ENCODE data around the gene PSMF1.

Gene PSMF1

GRCh38 chr20:1191299-1191698 is 72.9 kb downstream of the PSMF1 start:
- TF ChIP-seq EZH2 (optimal IDR thresholded peaks at IDR 0.05; ENCODE audit: low read depth, low read length) (no peak), EZH2phosphoT487 (IDR thresholded peaks at IDR 0.05; ENCODE audit: low read length) (no peak), CTCF (IDR thresholded peaks at IDR 0.05; ENCODE audit: low read length) (no peak)
- Histone ChIP-seq H3K36me3 (replicated peaks; ENCODE audit: insufficient read depth, low read length) (no peaks in the 10 kb centered on the region), H3K4me3 (ENCODE audit: low read length) (no peak overlapping the region), H3F3A (ENCODE audit: insufficient read depth, low read length) (no peaks in the 10 kb centered on the region), H3K4me1 (ENCODE audit: low read length) (no peaks in the 10 kb centered on the region), H3K79me2 (ENCODE audit: low read length) (no peaks in the 10 kb centered on the region), H3K4me2 (ENCODE audit: low read depth, low read length) (no peak overlapping the region), H4K20me1 (ENCODE audit: insufficient read depth, low read length) (no peaks in the 10 kb centered on the region), H3K9me2 (replicated peaks; ENCODE audit: insufficient read depth, low read length) (no peaks in the 10 kb centered on the region), H3K9me3 (replicated peaks; ENCODE audit: insufficient read depth, low read length) (no peaks in the 10 kb centered on the region), H3K9ac (ENCODE audit: low read length) (no peak overlapping the region), H3K27me3 (replicated peaks; ENCODE audit: insufficient read depth, low read length) (no peaks in the 10 kb centered on the region), H2AFZ (ENCODE audit: low read length) (no peak overlapping the region), H3K27ac (ENCODE audit: low read length) (no peak overlapping the region)
- DNase-seq: no peak

GRCh38 chr20:1195226-1195625 is 76.8 kb downstream of the PSMF1 start:
- H3K4me1 ChIP-seq (ENCODE audit: low read length): no peaks in the 10 kb centered on the region
- no peaks in the 10 kb centered on the region for H3K9me3 ChIP-seq (replicated peaks; ENCODE audit: insufficient read depth, low read length)
- H4K20me1 ChIP-seq (ENCODE audit: insufficient read depth, low read length): no peaks in the 10 kb centered on the region
- no peaks in the 10 kb centered on the region for H3K9me2 ChIP-seq (replicated peaks; ENCODE audit: insufficient read depth, low read length)
- H3K27ac ChIP-seq (ENCODE audit: low read length): no peak overlapping the region
- H3K4me3 ChIP-seq (ENCODE audit: low read length): no peak overlapping the region
- H3K27me3 ChIP-seq (replicated peaks; ENCODE audit: insufficient read depth, low read length): no peaks in the 10 kb centered on the region
- no peaks in the 10 kb centered on the region for H3K79me2 ChIP-seq (ENCODE audit: low read length)
- H3K4me2 ChIP-seq (ENCODE audit: low read depth, low read length): no peak overlapping the region
- DNase-seq: no peak
- no peak overlapping the region for H2AFZ ChIP-seq (ENCODE audit: low read length)
- no peaks in the 10 kb centered on the region for H3K36me3 ChIP-seq (replicated peaks; ENCODE audit: insufficient read depth, low read length)
- H3F3A ChIP-seq (ENCODE audit: insufficient read depth, low read length): no peaks in the 10 kb centered on the region
- no peak overlapping the region for H3K9ac ChIP-seq (ENCODE audit: low read length)
- TF ChIP-seq CTCF (IDR thresholded peaks at IDR 0.05; ENCODE audit: low read length) (no peak), EZH2phosphoT487 (IDR thresholded peaks at IDR 0.05; ENCODE audit: low read length) (no peak), EZH2 (optimal IDR thresholded peaks at IDR 0.05; ENCODE audit: low read depth, low read length) (no peak)

GRCh38 chr20:1196634-1197033 is 78.2 kb downstream of the PSMF1 start:
- no peaks in the 10 kb centered on the region for H3K79me2 ChIP-seq (ENCODE audit: low read length)
- no peaks in the 10 kb centered on the region for H3K9me2 ChIP-seq (replicated peaks; ENCODE audit: insufficient read depth, low read length)
- H3K4me3 ChIP-seq (ENCODE audit: low read length): no peak overlapping the region
- DNase-seq: no peak
- H3K36me3 ChIP-seq (replicated peaks; ENCODE audit: insufficient read depth, low read length): no peaks in the 10 kb centered on the region
- no peak overlapping the region for H3K27ac ChIP-seq (ENCODE audit: low read length)
- H4K20me1 ChIP-seq (ENCODE audit: insufficient read depth, low read length): no peaks in the 10 kb centered on the region
- no peak overlapping the region for H2AFZ ChIP-seq (ENCODE audit: low read length)
- H3K27me3 ChIP-seq (replicated peaks; ENCODE audit: insufficient read depth, low read length): no peaks in the 10 kb centered on the region
- H3F3A ChIP-seq (ENCODE audit: insufficient read depth, low read length): no peaks in the 10 kb centered on the region
- no peaks in the 10 kb centered on the region for H3K9me3 ChIP-seq (replicated peaks; ENCODE audit: insufficient read depth, low read length)
- no peak for TF ChIP-seq CTCF (IDR thresholded peaks at IDR 0.05; ENCODE audit: low read length)
- no peak for TF ChIP-seq EZH2 (optimal IDR thresholded peaks at IDR 0.05; ENCODE audit: low read depth, low read length)
- no peak for TF ChIP-seq EZH2phosphoT487 (IDR thresholded peaks at IDR 0.05; ENCODE audit: low read length)
- no peak overlapping the region for H3K4me2 ChIP-seq (ENCODE audit: low read depth, low read length)
- H3K9ac ChIP-seq (ENCODE audit: low read length): no peak overlapping the region
- H3K4me1 ChIP-seq (ENCODE audit: low read length): no peaks in the 10 kb centered on the region

Measured in MM.1S (cell line).